Measurements from ENCODE around the gene OSBPL10.

DNA sequence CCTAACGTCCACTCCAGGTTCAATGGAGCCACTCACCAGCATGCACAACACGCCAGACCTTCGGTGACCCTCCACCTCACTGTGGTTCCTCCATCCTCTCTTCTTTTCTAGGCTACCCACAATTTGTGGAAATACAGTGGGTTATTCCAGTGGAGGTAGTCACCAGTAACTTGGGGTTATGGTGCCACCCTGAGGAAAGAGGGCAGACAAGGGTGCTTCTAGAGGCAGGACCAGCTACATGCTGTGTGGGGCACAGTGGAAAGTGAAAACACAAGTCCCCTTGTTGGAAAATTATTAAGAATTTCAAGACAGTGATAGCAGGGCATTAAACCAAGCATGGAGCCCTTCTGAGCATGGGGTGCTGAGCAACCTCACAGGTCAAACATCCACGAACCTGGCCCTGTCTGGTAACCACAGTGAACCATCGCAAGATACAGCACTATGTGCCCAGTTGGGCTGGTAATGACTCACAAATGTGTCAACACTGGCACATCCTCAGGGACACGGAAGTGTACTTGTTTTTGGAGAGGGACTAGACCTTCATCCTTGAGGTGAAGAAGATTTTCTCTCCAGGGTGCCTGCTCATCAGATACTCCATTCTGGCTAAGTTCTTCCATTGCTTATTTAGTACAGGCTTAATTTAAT, 281.6 kb downstream of the OSBPL10 start:
- no peak for TF ChIP-seq EZH2 (IDR thresholded peaks at IDR 0.05; ENCODE audit: insufficient read depth, poor library complexity, severe bottlenecking)
- no peak for TF ChIP-seq EZH2phosphoT487 (IDR thresholded peaks at IDR 0.05; ENCODE audit: insufficient read depth, low read depth)

Data from GM23248 (cell line).